ENCODE measurements around the gene GRIN3B.

- TF ChIP-seq POLR2AphosphoS5 (IDR thresholded peaks at IDR 0.05) (no peak), CTCF (IDR thresholded peaks at IDR 0.05) (no peak), POLR2A (IDR thresholded peaks at IDR 0.05) (no peak)
These were observed 37.4 kb downstream of the GRIN3B start for GRCh38 chr19:1037621-1038064.
